Activated CD4-positive, alpha-beta memory T cell treated with anti-CD3 and anti-CD28 coated beads, Interleukin-2, amount 10 ng/mL, durations not matched to agents 7 days and 5 days (primary cell): Measurements from ENCODE around the gene KMT2C. TPM values are rescaled to one million over a fixed set of nuclear protein-coding genes. Genes with fewer than 3 reads are reported as not detected.
"Not testable (repeated sequence)": the region's sequence is repeated elsewhere in the genome, so short reads cannot be mapped to it uniquely, and the experiment has no call there.

Source experiments
- CTCF ChIA-PET: fragments of 350-600 bp; sonication (Branson Sonifier 250); formaldehyde crosslinking; loops from one replicate; lab custom pipeline; 2021; ENCODE audit warnings: antibody characterized with exemption, inconsistent platforms; lab: Charles Lee
- POLR2A ChIA-PET: fragments of 350-600 bp; sonication (Branson Sonifier 250); formaldehyde crosslinking; loops from one replicate; lab custom pipeline; 2021; ENCODE audit warnings: antibody characterized with exemption; lab: Charles Lee
- DNase-seq: peaks from one replicate; pipeline ENCODE4 v3.0.0-alpha.2; 2020
- H3K27ac Mint-ChIP-seq: one replicate; pipeline ENCODE4 v1.8.0; 2021; ENCODE audit warnings: mild to moderate bottlenecking, mixed read lengths
- H3K27me3 Mint-ChIP-seq: one replicate; pipeline ENCODE4 v1.8.0; 2021; ENCODE audit warnings: mixed read lengths
- H3K36me3 Mint-ChIP-seq: one replicate; pipeline ENCODE4 v1.8.0; 2021; ENCODE audit warnings: low read depth, mixed read lengths
- H3K4me1 Mint-ChIP-seq: one replicate; pipeline ENCODE4 v1.8.0; 2021; ENCODE audit warnings: mixed read lengths
- H3K4me3 Mint-ChIP-seq: one replicate; pipeline ENCODE4 v1.8.0; 2021; ENCODE audit warnings: mild to moderate bottlenecking, mixed read lengths
- H3K9me3 Mint-ChIP-seq: one replicate; pipeline ENCODE4 v1.8.0; 2021; ENCODE audit warnings: mixed read lengths
- total RNA-seq, 2 experiments: library from RNA; stranded (reverse); gene quantifications; one replicate each; pipeline ENCODE4 v1.2.3, GENCODE V29; 2021

Gene KMT2C
- total RNA-seq, 2 experiments from 2014 or later, result 58.9 to 63.4 TPM

DNA sequence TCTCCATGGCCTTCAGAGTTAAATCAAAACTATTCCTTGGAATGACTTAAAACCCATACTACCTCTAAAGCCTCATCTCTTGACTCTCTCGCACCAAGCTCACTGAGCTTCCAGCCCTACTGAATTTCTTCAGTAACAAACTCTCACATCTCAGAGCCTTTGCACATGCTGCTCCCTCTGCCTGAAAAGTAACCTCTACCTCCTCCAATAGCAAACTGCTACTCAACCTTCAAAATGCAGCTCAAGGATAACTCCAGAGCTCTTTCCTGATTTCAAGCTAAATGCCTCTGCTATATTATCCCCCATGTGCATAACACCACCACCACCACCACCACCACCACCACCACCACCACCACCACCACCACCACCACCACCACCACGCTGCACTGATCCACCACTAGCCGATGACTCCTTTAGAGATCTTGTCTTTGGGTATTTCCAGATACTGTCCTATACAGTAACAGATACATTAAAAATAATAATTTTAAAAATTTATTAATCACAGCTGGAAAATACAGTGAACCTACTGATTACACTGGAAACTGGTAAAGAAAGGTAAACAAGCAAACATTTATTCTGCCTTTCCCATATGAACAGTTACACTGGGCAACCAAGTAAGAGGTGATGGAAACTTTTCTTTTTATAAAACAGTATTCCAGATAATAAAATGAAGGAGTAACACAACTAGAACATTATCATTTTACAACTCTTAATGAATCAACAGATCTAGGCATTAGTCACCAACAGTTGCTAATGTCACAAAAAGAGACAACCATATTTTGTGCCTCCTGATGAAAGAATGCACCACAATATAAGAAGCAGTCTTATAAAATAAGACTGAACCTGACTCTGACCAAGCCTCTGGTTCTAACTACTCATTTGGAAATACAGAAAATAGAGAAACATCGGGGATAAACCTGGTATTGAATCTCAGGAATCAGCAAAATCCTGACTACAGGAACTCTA is 51.3 kb downstream of the KMT2C start:
- H3K27ac Mint-ChIP-seq, POLR2A ChIA-PET, CTCF ChIA-PET, H3K4me1 Mint-ChIP-seq, H3K36me3 Mint-ChIP-seq, H3K27me3 Mint-ChIP-seq, H3K4me3 Mint-ChIP-seq, DNase-seq, H3K9me3 Mint-ChIP-seq: not testable (repeated sequence)

DNA sequence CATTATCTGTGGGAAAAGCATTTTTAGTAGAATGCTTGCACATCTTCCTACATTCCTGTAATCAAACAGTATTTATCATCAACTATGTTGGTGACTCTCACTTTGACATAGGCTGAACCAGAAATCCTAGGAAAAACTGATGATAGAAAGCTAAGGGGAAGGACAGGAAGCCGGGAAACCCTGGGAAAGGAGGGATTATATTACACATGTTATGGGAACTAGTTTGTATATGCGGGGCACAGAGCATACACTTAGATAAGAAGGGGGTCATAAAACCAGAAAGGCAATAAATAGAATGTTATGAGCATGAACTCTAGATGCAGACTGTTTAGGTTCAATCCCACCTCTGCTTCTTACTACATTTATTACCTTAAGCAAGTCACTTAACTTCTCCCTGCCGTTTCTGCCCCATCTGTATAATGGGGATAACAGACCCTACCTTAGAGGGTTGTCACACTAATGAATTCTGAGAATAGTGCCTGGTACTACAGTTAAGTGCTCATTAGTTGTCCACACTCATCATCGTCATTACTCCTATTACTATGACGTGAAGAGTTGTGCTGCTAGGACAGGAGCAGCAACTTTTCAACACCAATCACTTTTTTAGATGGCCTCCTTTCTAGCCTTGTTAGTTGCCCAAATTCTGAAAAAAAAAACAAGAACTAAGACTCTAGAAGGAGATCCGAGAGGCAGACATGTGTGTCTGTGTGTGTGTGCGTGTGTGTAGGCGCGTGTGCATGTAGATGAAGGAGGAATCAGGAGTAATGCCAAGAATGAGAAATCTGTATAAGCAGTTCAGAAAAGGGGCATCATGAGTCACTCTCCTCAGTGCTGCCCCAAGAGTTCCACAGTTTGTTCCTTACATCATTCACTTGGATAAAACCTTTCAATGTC is 52.2 kb downstream of the KMT2C start:
- CTCF ChIA-PET, result no interaction called here

DNA sequence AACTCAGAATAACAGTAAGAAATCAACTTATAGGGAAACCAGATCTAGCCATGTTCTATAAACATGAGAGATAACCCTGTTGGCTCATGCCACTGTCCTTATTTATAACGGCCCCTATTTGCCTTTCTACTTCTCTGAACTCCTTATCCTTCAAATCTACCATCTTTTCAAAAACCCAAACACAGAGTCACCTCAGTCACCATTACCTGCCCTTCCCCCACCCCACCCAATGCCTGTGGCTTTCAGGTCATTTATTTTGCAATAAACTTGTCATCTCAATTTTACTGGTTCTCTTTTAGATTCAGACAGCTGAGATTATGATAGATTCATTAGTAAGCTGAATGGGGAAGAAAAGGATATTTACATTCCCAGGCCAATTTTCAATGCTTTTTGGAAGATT is 53.6 kb downstream of the KMT2C start:
- no peaks in the 10 kb centered on the region for H3K27me3 Mint-ChIP-seq

More for the DNA sequence above, 52.2 kb downstream of the KMT2C start:
- Mint-ChIP-seq H3K4me1 (peaks cover 7% of the 10 kb centered on the region), H3K27ac (no peak overlapping the region), H3K9me3 (peaks cover 5% of the 10 kb centered on the region), H3K27me3 (no peaks in the 10 kb centered on the region), H3K4me3 (no peak overlapping the region), H3K36me3 (no peaks in the 10 kb centered on the region)
- DNase-seq, result no peak
- POLR2A ChIA-PET, result no interaction called here

DNA sequence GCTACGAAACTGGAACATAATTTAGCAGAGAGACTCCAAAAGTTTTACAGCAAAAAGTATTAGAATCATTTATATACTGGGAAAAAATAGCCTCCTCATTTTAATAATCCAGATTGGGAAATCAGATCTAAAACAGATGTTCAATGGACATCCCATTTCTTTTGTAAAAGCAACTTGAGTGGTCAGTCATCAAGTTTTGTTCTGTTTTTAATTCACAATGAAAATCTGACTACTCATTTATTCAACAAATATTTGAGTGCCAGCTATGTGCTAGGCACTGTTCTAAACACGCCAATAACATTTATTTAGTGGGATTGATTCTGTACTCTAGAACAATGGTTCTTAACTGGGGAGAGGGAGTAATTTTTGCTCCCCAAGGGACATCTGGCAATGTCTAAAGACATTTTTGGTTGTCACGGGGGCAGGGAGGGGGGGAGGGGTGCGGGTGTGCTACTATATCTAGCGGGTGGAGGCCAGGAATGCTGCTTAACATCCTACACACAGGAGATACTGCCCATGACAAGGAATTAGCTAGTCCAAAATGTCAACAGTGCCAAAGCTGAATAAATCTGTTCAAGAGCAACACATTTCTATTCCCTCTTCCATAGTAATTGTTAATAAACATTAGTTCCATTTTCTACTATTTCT is 54.7 kb downstream of the KMT2C start:
- POLR2A ChIA-PET, CTCF ChIA-PET, H3K27ac Mint-ChIP-seq, H3K9me3 Mint-ChIP-seq, H3K36me3 Mint-ChIP-seq, H3K4me1 Mint-ChIP-seq, H3K4me3 Mint-ChIP-seq, DNase-seq, H3K27me3 Mint-ChIP-seq: not testable (repeated sequence)

More for the DNA sequence above, 53.6 kb downstream of the KMT2C start:
- peaks cover 5% of the 10 kb centered on the region for H3K9me3 Mint-ChIP-seq
- no peak for DNase-seq
- POLR2A ChIA-PET, result no interaction called here
- no peak overlapping the region for H3K4me3 Mint-ChIP-seq
- peaks cover 7% of the 10 kb centered on the region for H3K4me1 Mint-ChIP-seq
- CTCF ChIA-PET, result interaction anchor here (0.7 kb wide), 1 partner anchor 44 kb away, joined by 3 read pairs; no protein-coding TSS in a partner anchor
- H3K36me3 Mint-ChIP-seq, result no peaks in the 10 kb centered on the region
- no peak overlapping the region for H3K27ac Mint-ChIP-seq

DNA sequence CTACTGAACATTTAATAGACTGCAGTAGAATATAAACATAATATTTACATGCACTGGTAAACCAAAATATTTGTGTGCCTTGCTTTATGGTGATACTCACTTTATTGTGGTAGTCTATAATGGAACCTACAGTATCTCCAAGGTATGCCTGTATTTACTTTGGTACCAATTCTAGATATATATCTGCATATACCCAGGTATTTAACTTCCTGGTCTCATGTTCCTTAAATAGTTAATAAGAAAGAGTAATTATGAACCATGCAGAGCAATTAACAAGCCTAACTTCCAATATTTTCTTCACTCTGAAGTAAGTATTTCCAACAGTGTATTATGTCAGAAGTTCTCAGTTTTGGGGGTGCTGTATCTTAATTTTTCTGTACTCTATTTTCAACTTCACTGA is 57.3 kb downstream of the KMT2C start:
- DNase-seq, H3K4me1 Mint-ChIP-seq, CTCF ChIA-PET, H3K9me3 Mint-ChIP-seq, H3K27ac Mint-ChIP-seq, H3K36me3 Mint-ChIP-seq, H3K4me3 Mint-ChIP-seq, POLR2A ChIA-PET, H3K27me3 Mint-ChIP-seq: not testable (repeated sequence)

GRCh38 chr7:152376716-152377484 is 58.9 kb downstream of the KMT2C start:
- H3K27ac Mint-ChIP-seq, H3K4me1 Mint-ChIP-seq, H3K27me3 Mint-ChIP-seq, H3K36me3 Mint-ChIP-seq, H3K4me3 Mint-ChIP-seq, DNase-seq, H3K9me3 Mint-ChIP-seq, POLR2A ChIA-PET, CTCF ChIA-PET: not testable (repeated sequence)

- POLR2A ChIA-PET, result no interaction called here
- H3K36me3 Mint-ChIP-seq, result peaks cover 30% of the 10 kb centered on the region
- H3K4me1 Mint-ChIP-seq, result peaks cover 7% of the 10 kb centered on the region
- no peak overlapping the region for H3K27ac Mint-ChIP-seq
- no peak for DNase-seq
- CTCF ChIA-PET, result no interaction called here
- peaks cover 14% of the 10 kb centered on the region for H3K9me3 Mint-ChIP-seq
- H3K27me3 Mint-ChIP-seq, result no peaks in the 10 kb centered on the region
- no peak overlapping the region for H3K4me3 Mint-ChIP-seq
These were observed 65.5 kb downstream of the KMT2C start for GRCh38 chr7:152370297-152370696.

GRCh38 chr7:152369518-152369917 is 66.3 kb downstream of the KMT2C start:
- CTCF ChIA-PET, result no interaction called here

DNA sequence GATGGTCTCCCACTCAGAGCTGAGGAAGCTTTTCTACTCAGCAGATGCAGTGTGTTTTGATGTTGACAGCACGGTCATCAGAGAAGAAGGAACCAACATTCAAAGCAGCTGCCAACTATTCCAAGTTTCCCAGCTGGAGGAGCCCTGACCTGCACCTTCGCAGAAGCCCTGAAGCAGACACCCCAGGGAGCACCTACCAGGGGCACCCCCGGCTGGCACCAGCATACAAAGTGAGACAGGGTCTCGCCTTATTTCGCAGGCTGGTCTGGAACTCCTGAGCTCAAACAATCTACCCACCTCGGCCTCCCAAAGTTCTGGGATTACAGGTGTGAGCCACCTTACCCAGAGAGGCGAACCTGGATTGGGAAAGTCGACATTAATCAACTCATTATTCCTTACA is 68.6 kb downstream of the KMT2C start:
- H3K4me3 Mint-ChIP-seq, result no peak overlapping the region
- no peak for DNase-seq
- H3K27me3 Mint-ChIP-seq, result no peaks in the 10 kb centered on the region
- ChIA-PET POLR2A (no interaction called here), CTCF (interaction anchor here (1.2 kb wide), 1 partner anchor 338 kb away, joined by 3 read pairs; no protein-coding TSS in a partner anchor)
- H3K9me3 Mint-ChIP-seq, result peaks cover 5% of the 10 kb centered on the region
- peaks cover 11% of the 10 kb centered on the region for H3K4me1 Mint-ChIP-seq
- H3K36me3 Mint-ChIP-seq, result peaks cover 22% of the 10 kb centered on the region
- H3K27ac Mint-ChIP-seq, result no peak overlapping the region

More at GRCh38 chr7:152369518-152369917, 66.3 kb downstream of the KMT2C start:
- no peak overlapping the region for H3K4me3 Mint-ChIP-seq
- H3K27me3 Mint-ChIP-seq, result no peaks in the 10 kb centered on the region
- no peak overlapping the region for H3K27ac Mint-ChIP-seq
- H3K9me3 Mint-ChIP-seq, result peaks cover 14% of the 10 kb centered on the region
- peaks cover 30% of the 10 kb centered on the region for H3K36me3 Mint-ChIP-seq
- peaks cover 7% of the 10 kb centered on the region for H3K4me1 Mint-ChIP-seq
- POLR2A ChIA-PET, result no interaction called here
- DNase-seq, result no peak

GRCh38 chr7:152366662-152367061 is 69.1 kb downstream of the KMT2C start:
- Mint-ChIP-seq H3K4me1 (peaks cover 11% of the 10 kb centered on the region), H3K4me3 (no peak overlapping the region), H3K27ac (no peak overlapping the region), H3K36me3 (peaks cover 21% of the 10 kb centered on the region), H3K27me3 (no peaks in the 10 kb centered on the region), H3K9me3 (peaks cover 2% of the 10 kb centered on the region)
- POLR2A ChIA-PET, result no interaction called here
- DNase-seq, result no peak
- CTCF ChIA-PET, result no interaction called here

- POLR2A ChIA-PET, result no interaction called here
- no peak overlapping the region for H3K4me3 Mint-ChIP-seq
- no peak for DNase-seq
- no peak overlapping the region for H3K27ac Mint-ChIP-seq
- H3K9me3 Mint-ChIP-seq, result peaks cover 2% of the 10 kb centered on the region
- peaks cover 18% of the 10 kb centered on the region for H3K36me3 Mint-ChIP-seq
- peaks cover 9% of the 10 kb centered on the region for H3K4me1 Mint-ChIP-seq
- no peaks in the 10 kb centered on the region for H3K27me3 Mint-ChIP-seq
- CTCF ChIA-PET, result no interaction called here
These were observed 69.7 kb downstream of the KMT2C start for GRCh38 chr7:152365982-152366603.

DNA sequence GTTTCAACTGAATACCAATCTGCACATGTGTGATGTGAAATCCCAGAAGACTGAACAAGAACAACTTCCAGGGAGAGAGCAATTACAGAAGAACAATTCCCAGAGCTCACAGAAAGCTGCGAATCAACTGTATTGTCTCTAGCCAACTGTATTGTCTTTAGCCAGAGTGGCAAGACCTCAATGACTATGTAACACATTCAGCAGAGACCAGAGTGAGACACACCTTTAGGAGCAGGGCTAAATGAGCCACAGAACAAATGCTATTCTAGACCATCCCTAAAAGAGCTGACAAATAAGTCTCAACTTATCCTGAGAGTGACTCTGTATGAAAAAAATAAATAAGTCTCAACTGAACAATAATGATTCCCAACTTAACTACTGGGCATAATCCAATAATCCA is 72.0 kb downstream of the KMT2C start:
- Mint-ChIP-seq H3K36me3 (peaks cover 15% of the 10 kb centered on the region), H3K27ac (no peak overlapping the region), H3K27me3 (no peaks in the 10 kb centered on the region), H3K4me3 (no peak overlapping the region), H3K9me3 (no peaks in the 10 kb centered on the region), H3K4me1 (peaks cover 7% of the 10 kb centered on the region)
- DNase-seq, result no peak
- CTCF ChIA-PET, result no interaction called here
- POLR2A ChIA-PET, result no interaction called here
